Measurements from ENCODE around the gene DOCK1.

Gene DOCK1

DNA sequence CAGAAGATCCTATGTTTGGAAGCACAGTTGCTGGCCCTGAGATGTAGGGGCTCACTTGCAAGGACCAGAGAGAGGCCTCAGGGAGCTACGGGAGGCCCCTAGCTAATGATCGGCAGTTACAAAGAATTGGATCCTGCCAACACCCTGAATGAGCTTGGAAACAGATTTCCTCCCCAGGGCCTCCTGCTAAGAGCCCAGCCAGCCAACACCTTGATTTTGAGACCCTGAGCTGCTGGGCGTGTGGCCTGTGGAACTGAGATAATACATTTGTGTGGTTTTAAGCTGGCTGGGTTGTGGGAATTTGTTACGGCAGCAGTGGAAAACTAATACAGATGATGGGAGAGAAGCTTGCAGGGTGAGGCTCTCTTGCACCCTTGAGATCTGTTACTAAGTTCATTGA, 3.9 kb downstream of the DOCK1 start:
- no peak overlapping the region for H3K4me3 ChIP-seq (IDR thresholded peaks at IDR 0.05; ENCODE audit: insufficient read depth, low read depth, low read length)
- TF ChIP-seq, protein P1, sequence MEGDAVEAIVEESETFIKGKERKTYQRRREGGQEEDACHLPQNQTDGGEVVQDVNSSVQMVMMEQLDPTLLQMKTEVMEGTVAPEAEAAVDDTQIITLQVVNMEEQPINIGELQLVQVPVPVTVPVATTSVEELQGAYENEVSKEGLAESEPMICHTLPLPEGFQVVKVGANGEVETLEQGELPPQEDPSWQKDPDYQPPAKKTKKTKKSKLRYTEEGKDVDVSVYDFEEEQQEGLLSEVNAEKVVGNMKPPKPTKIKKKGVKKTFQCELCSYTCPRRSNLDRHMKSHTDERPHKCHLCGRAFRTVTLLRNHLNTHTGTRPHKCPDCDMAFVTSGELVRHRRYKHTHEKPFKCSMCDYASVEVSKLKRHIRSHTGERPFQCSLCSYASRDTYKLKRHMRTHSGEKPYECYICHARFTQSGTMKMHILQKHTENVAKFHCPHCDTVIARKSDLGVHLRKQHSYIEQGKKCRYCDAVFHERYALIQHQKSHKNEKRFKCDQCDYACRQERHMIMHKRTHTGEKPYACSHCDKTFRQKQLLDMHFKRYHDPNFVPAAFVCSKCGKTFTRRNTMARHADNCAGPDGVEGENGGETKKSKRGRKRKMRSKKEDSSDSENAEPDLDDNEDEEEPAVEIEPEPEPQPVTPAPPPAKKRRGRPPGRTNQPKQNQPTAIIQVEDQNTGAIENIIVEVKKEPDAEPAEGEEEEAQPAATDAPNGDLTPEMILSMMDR (conservative IDR thresholded peaks at IDR 0.05; ENCODE audit: low read depth, low read length), result no peak
- no peak overlapping the region for H3K4me2 ChIP-seq
- no peak overlapping the region for H3K27ac ChIP-seq
- H3K4me1 ChIP-seq (ENCODE audit: low read depth, poor library complexity, severe bottlenecking), result no peaks in the 10 kb centered on the region
- no peaks in the 10 kb centered on the region for H3K36me3 ChIP-seq (ENCODE audit: insufficient read depth)
- no peaks in the 10 kb centered on the region for H3K79me2 ChIP-seq (ENCODE audit: insufficient read depth, low read depth)
- no peak overlapping the region for H3K9ac ChIP-seq
- H3K27me3 ChIP-seq (ENCODE audit: insufficient read depth, low read depth), result no peaks in the 10 kb centered on the region
- no peak overlapping the region for H2AFZ ChIP-seq (ENCODE audit: low read depth)
- H4K20me1 ChIP-seq (ENCODE audit: insufficient read depth), result no peaks in the 10 kb centered on the region

DNA sequence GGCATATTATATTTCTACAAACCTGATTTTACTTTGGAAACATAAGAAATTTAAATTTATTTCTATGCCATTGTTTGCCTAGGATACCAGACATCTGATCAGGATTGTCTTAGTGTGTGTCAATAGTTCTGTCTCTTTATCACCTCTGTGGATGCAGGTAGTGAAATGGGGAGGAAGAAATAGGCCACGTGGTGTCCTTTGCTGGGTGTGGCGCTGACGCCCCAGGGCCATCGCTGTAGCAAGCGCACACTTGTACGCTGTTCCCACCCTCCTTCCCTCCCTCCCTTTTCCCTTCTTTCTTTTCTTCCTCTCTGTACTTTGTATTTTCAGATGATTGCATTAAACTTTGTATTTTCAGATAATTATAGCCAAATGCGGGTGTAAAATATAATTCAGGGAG, 5.0 kb downstream of the DOCK1 start:
- H3K36me3 ChIP-seq (ENCODE audit: insufficient read depth), result no peaks in the 10 kb centered on the region
- no peak overlapping the region for H3K4me2 ChIP-seq
- TF ChIP-seq, protein P1 (conservative IDR thresholded peaks at IDR 0.05; ENCODE audit: low read depth, low read length), result no peak
- H3K4me3 ChIP-seq (IDR thresholded peaks at IDR 0.05; ENCODE audit: insufficient read depth, low read depth, low read length), result no peak overlapping the region
- no peak overlapping the region for H3K27ac ChIP-seq
- H3K4me1 ChIP-seq (ENCODE audit: low read depth, poor library complexity, severe bottlenecking), result no peaks in the 10 kb centered on the region
- H4K20me1 ChIP-seq (ENCODE audit: insufficient read depth), result no peaks in the 10 kb centered on the region
- no peak overlapping the region for H3K9ac ChIP-seq
- H2AFZ ChIP-seq (ENCODE audit: low read depth), result no peak overlapping the region
- no peaks in the 10 kb centered on the region for H3K79me2 ChIP-seq (ENCODE audit: insufficient read depth, low read depth)
- no peaks in the 10 kb centered on the region for H3K27me3 ChIP-seq (ENCODE audit: insufficient read depth, low read depth)

DNA sequence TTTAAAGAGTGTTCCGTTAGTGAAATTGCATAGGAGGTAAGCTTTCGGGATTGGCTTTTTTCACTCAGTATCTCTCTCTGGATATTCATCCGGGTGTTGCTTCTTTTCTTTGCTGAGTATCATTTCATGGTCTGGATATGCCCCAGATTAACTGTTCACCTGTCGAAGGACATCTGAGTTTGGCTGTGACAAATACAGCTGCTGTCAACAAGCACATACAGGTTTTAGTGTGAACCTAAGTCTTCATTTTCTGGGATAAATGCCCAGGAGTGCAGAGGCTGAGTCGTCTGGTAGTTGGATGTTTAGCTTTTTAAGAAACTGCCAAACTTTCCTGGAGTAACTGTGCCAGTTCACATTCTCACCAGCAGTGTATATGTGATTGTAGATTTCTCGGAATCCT, 5.6 kb downstream of the DOCK1 start:
- Histone ChIP-seq H3K36me3 (ENCODE audit: insufficient read depth) (no peaks in the 10 kb centered on the region), H4K20me1 (ENCODE audit: insufficient read depth) (no peaks in the 10 kb centered on the region), H3K9ac (no peak overlapping the region), H2AFZ (ENCODE audit: low read depth) (no peak overlapping the region), H3K4me2 (no peak overlapping the region), H3K4me1 (ENCODE audit: low read depth, poor library complexity, severe bottlenecking) (no peaks in the 10 kb centered on the region), H3K4me3 (IDR thresholded peaks at IDR 0.05; ENCODE audit: insufficient read depth, low read depth, low read length) (no peak overlapping the region), H3K27me3 (ENCODE audit: insufficient read depth, low read depth) (no peaks in the 10 kb centered on the region), H3K79me2 (ENCODE audit: insufficient read depth, low read depth) (no peaks in the 10 kb centered on the region), H3K27ac (no peak overlapping the region)
- TF ChIP-seq, protein P1 (conservative IDR thresholded peaks at IDR 0.05; ENCODE audit: low read depth, low read length), result no peak

DNA sequence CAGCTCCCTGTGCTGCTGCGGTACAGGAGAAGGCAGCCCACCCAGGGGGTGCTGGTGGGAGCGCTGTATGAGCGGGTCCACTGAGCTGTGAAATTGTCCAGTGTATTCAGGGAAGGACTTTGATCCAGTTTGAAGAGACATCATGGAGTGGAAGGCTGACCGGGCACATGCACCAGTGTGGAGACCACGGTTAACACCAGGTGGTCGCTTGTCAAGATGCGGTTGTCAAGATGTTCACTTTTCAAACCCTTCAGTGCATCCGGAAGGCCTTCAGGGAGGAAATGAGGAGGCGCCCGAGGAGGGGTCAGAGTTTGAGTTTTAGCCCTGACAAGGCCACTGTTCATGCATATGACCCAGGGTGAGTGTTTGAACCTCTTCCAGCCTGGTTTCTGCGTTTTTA, 6.1 kb downstream of the DOCK1 start:
- no peaks in the 10 kb centered on the region for H3K79me2 ChIP-seq (ENCODE audit: insufficient read depth, low read depth)
- TF ChIP-seq, protein P1 (conservative IDR thresholded peaks at IDR 0.05; ENCODE audit: low read depth, low read length), result no peak
- no peaks in the 10 kb centered on the region for H3K4me1 ChIP-seq (ENCODE audit: low read depth, poor library complexity, severe bottlenecking)
- H3K9ac ChIP-seq, result no peak overlapping the region
- H3K4me3 ChIP-seq (IDR thresholded peaks at IDR 0.05; ENCODE audit: insufficient read depth, low read depth, low read length), result no peak overlapping the region
- no peaks in the 10 kb centered on the region for H3K27me3 ChIP-seq (ENCODE audit: insufficient read depth, low read depth)
- no peak overlapping the region for H3K27ac ChIP-seq
- H2AFZ ChIP-seq (ENCODE audit: low read depth), result no peak overlapping the region
- no peaks in the 10 kb centered on the region for H4K20me1 ChIP-seq (ENCODE audit: insufficient read depth)
- H3K4me2 ChIP-seq, result no peak overlapping the region
- H3K36me3 ChIP-seq (ENCODE audit: insufficient read depth), result no peaks in the 10 kb centered on the region

DNA sequence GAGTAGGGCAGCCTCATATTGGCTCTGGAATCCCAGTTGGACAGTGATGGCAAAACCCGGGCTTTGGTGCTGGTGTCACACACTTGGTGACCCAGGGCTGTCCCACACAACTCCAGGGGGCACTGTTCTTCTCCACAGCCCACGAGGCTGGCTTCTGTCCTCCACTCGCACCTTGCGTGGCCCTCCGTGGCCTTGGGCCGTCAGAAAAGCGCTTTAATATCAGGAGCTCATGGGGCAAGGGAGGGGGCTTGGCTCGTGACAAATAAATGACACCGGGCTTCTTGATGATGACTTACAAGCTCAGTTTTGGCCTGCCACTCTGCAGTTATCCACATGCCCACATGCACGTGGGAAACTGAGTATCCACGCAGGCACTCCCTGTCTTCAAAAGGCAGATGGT, 8.1 kb downstream of the DOCK1 start:
- Histone ChIP-seq H4K20me1 (ENCODE audit: insufficient read depth) (no peaks in the 10 kb centered on the region), H3K27me3 (ENCODE audit: insufficient read depth, low read depth) (no peaks in the 10 kb centered on the region), H3K36me3 (ENCODE audit: insufficient read depth) (no peaks in the 10 kb centered on the region), H3K27ac (no peak overlapping the region), H3K4me1 (ENCODE audit: low read depth, poor library complexity, severe bottlenecking) (no peaks in the 10 kb centered on the region), H3K79me2 (ENCODE audit: insufficient read depth, low read depth) (no peaks in the 10 kb centered on the region), H3K4me2 (no peak overlapping the region), H2AFZ (ENCODE audit: low read depth) (no peak overlapping the region), H3K4me3 (IDR thresholded peaks at IDR 0.05; ENCODE audit: insufficient read depth, low read depth, low read length) (no peak overlapping the region), H3K9ac (no peak overlapping the region)
- TF ChIP-seq, protein P1 (conservative IDR thresholded peaks at IDR 0.05; ENCODE audit: low read depth, low read length), result no peak

Measured in KMS-11 (cell line).